ENCODE measurements around the gene CTNS. TPM values are rescaled to one million over a fixed set of nuclear protein-coding genes. Genes with fewer than 3 reads are reported as not detected.

CTNS gene
- polyA plus RNA-seq, 5 donors, result 10.1 to 13.8 (median 12.1) TPM

- DNase-seq, result no peak
Observed at GRCh38 chr17:3621146-3621720, 15.3 kb upstream of the CTNS start.

DNA sequence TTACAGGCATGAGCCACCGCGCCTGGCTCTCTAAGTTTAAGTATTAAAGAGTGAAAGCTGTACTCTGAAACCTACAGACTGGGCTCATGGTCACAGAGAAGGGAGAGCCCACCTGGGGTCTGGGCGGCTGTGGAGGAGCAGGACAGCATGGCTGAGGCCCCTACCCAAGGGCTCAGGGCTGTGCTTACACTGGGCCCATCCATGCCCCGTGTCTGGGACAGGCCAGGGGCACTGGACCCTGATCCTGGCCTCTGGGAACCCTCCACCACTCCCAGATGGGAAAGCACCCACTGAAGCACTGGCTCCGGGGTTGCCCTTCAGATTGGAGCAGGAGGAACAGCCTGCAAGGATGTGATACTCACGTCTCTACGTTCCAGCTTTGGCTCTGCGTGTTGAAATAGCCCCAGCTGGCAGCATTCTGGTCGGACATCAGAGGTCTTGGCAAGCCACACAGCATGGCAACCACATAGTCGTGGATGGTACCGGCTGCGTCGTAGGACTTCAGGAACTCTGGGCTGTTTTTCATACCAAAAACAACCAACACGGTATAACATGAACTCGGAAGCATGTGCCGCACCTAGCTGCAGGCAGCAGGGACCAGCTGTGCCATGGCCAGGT lies 13.5 kb upstream of the CTNS start:
- DNase-seq, result no peak

- DNase-seq, result no peak
Observed at GRCh38 chr17:3626831-3627768, 9.5 kb upstream of the CTNS start.

GRCh38 chr17:3627769-3628167 lies 8.8 kb upstream of the CTNS start:
- no peak for DNase-seq

DNA sequence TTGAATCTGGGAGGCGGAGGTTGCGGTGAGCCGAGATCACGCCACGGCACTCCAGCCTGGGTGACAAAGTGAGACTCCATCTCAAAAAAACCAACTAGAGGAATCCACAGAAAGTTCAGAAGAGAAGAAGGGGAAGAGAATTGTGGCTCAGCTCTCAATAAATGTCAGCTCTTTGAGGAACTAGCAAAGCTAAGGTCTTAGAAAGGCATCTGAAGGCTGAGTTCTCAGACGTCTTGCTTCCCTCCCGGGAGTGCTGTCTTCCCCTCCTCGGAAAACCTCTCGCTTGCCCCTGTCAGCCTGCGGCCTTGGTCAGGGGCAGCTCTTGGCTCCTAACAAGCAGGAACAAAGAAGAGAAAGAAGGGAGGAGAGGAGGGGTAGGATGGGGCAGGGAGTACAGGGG lies 5.8 kb upstream of the CTNS start:
- no peak for DNase-seq

GRCh38 chr17:3632287-3632686 lies 4.3 kb upstream of the CTNS start:
- DNase-seq, result no peak

DNA sequence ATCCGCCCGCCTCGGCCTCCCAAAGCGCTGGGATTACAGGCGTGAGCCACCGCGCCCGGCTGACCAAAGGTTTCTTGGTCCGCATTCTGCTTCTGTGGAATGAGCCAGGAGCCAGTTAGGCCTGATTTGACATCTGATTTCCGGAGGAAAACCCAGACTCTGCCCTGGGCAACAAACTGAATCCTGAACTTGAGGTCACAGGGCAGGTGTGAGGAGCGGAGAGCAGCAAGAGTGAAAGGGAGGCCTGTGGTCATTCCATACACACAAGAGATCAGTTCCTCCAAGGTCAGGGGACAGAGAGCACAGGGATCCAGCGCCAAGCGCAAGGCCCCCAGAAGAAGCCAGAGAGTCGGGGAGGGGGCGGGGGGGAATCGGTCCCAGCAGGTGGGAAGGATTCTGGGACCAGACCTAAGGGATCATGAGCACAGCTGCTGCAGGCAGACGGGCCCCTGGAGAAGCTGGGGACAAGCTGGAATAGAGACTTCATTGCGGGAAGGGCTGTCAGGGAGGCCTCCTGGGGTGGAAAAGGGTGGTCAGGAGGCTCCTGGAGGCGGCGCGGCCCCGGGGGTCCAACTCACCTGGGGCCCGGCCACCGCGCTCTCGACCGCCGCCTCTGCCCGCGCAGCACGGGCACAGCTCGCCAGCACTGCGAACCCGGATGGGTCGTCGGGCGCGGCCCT lies 946 bp upstream of the CTNS start:
- DNase-seq, result no peak

DNA sequence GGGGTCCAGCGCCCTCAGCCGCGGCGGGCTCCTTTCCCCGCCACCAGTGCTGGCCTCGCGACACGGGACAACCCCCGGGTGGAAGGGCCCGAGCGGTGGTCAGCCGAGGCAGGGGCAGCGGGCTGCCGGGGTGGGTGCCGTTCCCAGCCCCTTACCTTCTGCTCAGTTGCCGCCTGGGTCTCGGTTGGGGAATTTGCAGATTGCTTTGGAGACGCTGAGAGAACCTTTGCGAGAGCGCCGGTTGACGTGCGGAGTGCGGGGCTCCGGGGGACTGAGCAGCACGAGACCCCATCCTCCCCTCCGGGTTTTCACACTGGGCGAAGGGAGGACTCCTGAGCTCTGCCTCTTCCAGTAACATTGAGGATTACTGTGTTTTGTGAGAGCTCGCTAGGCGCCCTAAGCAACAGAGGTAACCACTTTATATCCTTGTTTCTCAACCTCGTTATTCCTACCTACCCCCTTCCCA lies 381 bp downstream of the CTNS start:
- no peak for DNase-seq

- DNase-seq, result no peak
Observed at GRCh38 chr17:3639981-3640596, 3.5 kb downstream of the CTNS start.

DNA sequence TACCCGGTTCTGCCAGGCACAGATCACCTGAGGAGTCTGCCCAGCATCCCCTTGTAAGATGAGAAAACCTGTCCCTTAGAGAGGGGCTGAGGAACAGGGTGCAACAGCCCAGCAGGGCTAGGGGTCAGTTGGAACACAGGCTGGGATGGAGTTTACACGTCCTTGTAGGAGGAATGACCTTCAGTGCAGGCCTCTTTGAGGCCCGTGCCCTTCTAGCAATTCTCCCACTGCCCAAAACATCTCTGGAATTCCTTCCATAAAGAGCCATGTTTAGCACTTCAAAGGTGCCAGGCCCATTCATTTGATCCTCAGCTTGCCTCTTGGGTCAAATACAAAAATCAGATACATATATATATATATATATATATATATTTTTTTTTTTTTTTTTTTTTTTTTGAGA lies 4.5 kb downstream of the CTNS start:
- DNase-seq, result no peak

GRCh38 chr17:3641717-3642486 lies 5.3 kb downstream of the CTNS start:
- DNase-seq, result no peak

- DNase-seq, result no peak
Observed at GRCh38 chr17:3643889-3644349, 7.4 kb downstream of the CTNS start.

DNA sequence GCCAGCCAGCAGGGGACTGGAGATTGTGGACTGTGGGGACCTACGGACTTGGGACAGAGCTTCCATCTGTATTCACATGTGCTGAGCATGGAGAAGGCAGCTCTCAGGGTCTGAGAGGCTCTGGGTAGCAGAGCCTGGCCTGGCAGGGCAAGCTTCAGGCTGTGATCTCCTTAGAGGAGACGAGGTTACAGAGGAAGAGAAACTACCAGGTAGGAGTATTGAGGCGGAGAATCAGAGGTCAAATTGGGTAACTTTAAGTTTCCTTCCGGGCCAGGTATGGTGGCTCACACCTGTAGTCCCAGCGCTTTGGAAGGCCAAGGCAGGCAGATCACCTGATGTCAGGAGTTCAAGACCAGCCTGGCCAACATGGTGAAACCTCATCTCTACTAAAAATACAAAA lies 8.8 kb downstream of the CTNS start:
- no peak for DNase-seq

GRCh38 chr17:3647251-3647650 lies 10.7 kb downstream of the CTNS start:
- no peak for DNase-seq

GRCh38 chr17:3647769-3648555 lies 11.4 kb downstream of the CTNS start:
- peak in 1 of 2 donors; percentile 52 for DNase-seq

- DNase-seq, result no peak
Observed at GRCh38 chr17:3655766-3656165, 19.2 kb downstream of the CTNS start.

DNA sequence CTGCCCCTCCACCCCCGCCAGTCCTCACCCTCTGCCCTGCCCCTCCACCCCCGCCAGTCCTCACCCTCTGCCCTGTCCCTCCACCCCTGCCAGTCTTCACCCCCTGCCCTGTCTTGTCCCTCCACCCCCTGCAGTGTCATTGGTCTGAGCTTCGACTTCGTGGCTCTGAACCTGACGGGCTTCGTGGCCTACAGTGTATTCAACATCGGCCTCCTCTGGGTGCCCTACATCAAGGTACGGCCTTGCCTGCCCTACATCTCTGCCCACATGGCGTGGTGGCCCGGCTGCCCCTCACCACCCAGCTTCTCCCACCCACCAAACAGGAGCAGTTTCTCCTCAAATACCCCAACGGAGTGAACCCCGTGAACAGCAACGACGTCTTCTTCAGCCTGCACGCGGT lies 19.8 kb downstream of the CTNS start:
- DNase-seq, result no peak

- DNase-seq, result no peak
Observed at GRCh38 chr17:3656755-3657587, 20.4 kb downstream of the CTNS start.

DNA sequence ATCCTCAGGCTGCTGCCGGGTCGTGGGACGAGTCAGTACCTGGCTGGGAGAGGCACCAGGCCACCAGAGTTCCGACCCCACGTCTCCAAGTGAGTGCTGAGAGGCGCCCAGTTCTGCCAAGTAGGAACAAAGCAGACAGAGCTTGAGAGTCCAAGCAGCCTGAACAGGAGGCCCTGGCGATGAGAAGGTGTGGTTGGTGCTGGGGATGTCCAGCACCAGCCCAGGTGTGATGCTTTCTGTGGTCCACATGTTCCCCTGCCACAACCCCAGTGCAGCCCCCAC lies 21.0 kb downstream of the CTNS start:
- DNase-seq, result no peak
